SU-DHL-6 (cell line): ENCODE measurements around the gene CCDC88C.
A peak's percentile ranks its signal among the peaks of the same experiment; 100 is the strongest.

Experiments
- H2AFZ ChIP-seq: fragments of 200-600 bp; sonication (generic); 2 replicates; pipeline ENCODE4 v1.6.1; 2014; ENCODE audit warnings: low read depth, mild to moderate bottlenecking, moderate library complexity, mixed read lengths, antibody characterized with exemption, low read length; ENCODE audit not compliant: severe bottlenecking
- H3F3A ChIP-seq: fragments of 200-600 bp; shearing (Covaris generic); 2 replicates; pipeline ENCODE4 v1.6.0; 2016; ENCODE audit warnings: antibody characterized with exemption, mild to moderate bottlenecking; ENCODE audit not compliant: insufficient read depth
- H3K27ac ChIP-seq: fragments of 200-600 bp; sonication (generic); 2 replicates; pipeline ENCODE4 v1.5.1; 2016; ENCODE audit warnings: low read depth, mild to moderate bottlenecking, low read length, moderate library complexity, mixed read lengths
- H3K27me3 ChIP-seq: fragments of 200-600 bp; sonication (generic), shearing (Covaris generic); 2 replicates; pipeline ENCODE4 v1.6.0; 2014; ENCODE audit warnings: mild to moderate bottlenecking, low read length
- H3K36me3 ChIP-seq: fragments of 200-600 bp; sonication (generic); 2 replicates; pipeline ENCODE4 v1.6.1; 2014; ENCODE audit warnings: mild to moderate bottlenecking, low read length, mixed read lengths
- H3K4me2 ChIP-seq: fragments of 300-600, 200-600 bp; shearing (Covaris generic), sonication (generic); 2 replicates; pipeline ENCODE4 v1.6.0; 2014; ENCODE audit warnings: low read length, low read depth, mild to moderate bottlenecking; ENCODE audit not compliant: poor library complexity, severe bottlenecking
- H3K4me3 ChIP-seq: fragments of 200-600 bp; sonication (generic); 2 replicates; pipeline ENCODE4 v1.5.1; 2014; ENCODE audit warnings: antibody characterized with exemption, low read length, mild to moderate bottlenecking, mixed read lengths; ENCODE audit not compliant: insufficient read depth, poor library complexity, severe bottlenecking
- H3K79me2 ChIP-seq: fragments of 200-600 bp; sonication (generic); 2 replicates; pipeline ENCODE4 v1.6.1; 2014; ENCODE audit warnings: mild to moderate bottlenecking, low read length, moderate library complexity; ENCODE audit not compliant: insufficient read depth
- H3K9ac ChIP-seq: fragments of 200-600 bp; sonication (generic); 2 replicates; pipeline ENCODE4 v1.7.0; 2014; ENCODE audit warnings: mild to moderate bottlenecking, low read length
- H3K9me2 ChIP-seq: fragments of 200-600 bp; sonication (generic); replicated peaks from 2 replicates; pipeline ENCODE4 v1.6.1; 2014; ENCODE audit warnings: low read length; ENCODE audit not compliant: insufficient read depth
- H3K9me3 ChIP-seq: fragments of 200-600 bp; sonication (generic); 2 replicates; pipeline ENCODE4 v1.6.1; 2014; ENCODE audit warnings: low read length, mixed read lengths; ENCODE audit not compliant: insufficient read depth
- H4K20me1 ChIP-seq: fragments of 200-600 bp; sonication (generic); 2 replicates; pipeline ENCODE4 v1.6.1; 2014; ENCODE audit warnings: low read depth, mild to moderate bottlenecking, antibody characterized with exemption, low read length, moderate library complexity, mixed read lengths
- EZH2phosphoT487 ChIP-seq: fragments of 200-600 bp; sonication (generic), shearing (Covaris generic); conservative IDR thresholded peaks from 2 replicates; pipeline ENCODE4 v1.6.1; 2018; ENCODE audit warnings: mild to moderate bottlenecking, antibody characterized with exemption, low read length, moderate library complexity, mixed read lengths
- TF ChIP-seq, protein P1 (sequence below): fragments of 200-600 bp; sonication (generic); IDR thresholded peaks from one replicate; pipeline ENCODE4 v1.5.1; 2017; ENCODE audit warnings: antibody characterized with exemption, mild to moderate bottlenecking, low read length, moderate library complexity; ENCODE audit not compliant: insufficient read depth, poor library complexity, severe bottlenecking

Gene CCDC88C

DNA sequence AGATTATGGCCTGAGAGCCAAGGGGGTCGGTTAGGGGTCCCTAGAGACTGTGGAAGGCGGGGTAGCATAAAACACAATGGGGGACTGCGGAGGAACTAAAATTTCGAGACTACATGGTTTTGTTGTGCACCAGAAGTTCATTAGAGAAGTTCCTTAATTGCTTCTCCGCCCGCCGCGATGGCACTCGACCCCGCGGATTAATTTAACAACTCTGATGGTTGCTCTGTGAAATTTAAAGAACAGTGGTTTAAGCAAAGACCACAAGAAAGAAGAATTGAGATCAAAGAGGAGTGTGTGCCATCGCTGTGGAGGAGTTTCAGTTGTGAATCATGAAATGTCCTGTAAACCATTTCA is 1.4 kb upstream of the CCDC88C start:
- H3K36me3 ChIP-seq, result peaks cover 8% of the 10 kb centered on the region; the same call in 1 of the 2 replicates
- TF ChIP-seq, protein P1, sequence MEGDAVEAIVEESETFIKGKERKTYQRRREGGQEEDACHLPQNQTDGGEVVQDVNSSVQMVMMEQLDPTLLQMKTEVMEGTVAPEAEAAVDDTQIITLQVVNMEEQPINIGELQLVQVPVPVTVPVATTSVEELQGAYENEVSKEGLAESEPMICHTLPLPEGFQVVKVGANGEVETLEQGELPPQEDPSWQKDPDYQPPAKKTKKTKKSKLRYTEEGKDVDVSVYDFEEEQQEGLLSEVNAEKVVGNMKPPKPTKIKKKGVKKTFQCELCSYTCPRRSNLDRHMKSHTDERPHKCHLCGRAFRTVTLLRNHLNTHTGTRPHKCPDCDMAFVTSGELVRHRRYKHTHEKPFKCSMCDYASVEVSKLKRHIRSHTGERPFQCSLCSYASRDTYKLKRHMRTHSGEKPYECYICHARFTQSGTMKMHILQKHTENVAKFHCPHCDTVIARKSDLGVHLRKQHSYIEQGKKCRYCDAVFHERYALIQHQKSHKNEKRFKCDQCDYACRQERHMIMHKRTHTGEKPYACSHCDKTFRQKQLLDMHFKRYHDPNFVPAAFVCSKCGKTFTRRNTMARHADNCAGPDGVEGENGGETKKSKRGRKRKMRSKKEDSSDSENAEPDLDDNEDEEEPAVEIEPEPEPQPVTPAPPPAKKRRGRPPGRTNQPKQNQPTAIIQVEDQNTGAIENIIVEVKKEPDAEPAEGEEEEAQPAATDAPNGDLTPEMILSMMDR, result no peak
- TF ChIP-seq EZH2phosphoT487, result no peak
- no peaks in the 10 kb centered on the region for H3K27me3 ChIP-seq
- H3K4me2 ChIP-seq, result peak overlapping the region; percentile 56
- H3K4me3 ChIP-seq, result no peak overlapping the region
- peaks cover 40% of the 10 kb centered on the region for H3F3A ChIP-seq
- H3K9me2 ChIP-seq, result no peaks in the 10 kb centered on the region
- H2AFZ ChIP-seq, result peak overlapping the region; percentile 27
- H3K9ac ChIP-seq, result peak overlapping the region; percentile 98; the same call in 1 of the 2 replicates
- no peaks in the 10 kb centered on the region for H4K20me1 ChIP-seq
- H3K27ac ChIP-seq, result peak overlapping the region; percentile 97
- peaks cover 32% of the 10 kb centered on the region for H3K79me2 ChIP-seq
- no peaks in the 10 kb centered on the region for H3K9me3 ChIP-seq

DNA sequence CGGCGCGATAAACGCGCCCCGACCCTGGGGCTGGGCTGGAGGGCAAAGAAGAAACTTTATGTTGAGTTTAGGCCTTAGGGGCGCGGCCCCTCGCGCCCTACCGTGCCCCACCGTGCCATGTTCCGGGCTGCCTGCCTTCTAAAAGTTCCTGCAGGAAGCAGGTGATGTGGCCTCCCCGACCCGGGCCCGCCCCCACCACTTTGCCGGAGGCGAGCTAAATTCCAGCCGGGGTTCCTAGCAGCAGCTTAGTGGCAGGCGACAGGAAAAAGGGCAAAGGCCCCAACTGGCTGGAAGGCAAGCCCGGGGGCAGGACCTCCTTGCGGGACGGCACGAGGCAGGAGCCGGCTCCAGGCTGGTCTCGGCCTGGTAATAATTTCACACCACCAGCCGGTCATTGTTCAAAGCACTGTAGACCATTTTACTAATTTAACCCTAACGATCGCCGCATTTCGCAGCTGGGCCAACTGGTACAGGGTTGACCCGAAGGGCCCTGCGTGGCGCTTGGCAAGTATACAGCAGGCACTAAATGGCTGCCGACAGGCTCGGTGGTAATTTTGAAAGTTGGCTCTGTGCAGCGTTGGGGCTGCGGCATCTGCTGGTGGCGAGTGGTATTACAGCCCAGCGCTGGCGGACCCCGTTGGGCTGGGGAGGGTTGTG is 895 bp upstream of the CCDC88C start:
- Histone ChIP-seq H3K4me2 (peak overlapping the region; percentile 56), H3K9me2 (no peaks in the 10 kb centered on the region), H3K27me3 (no peaks in the 10 kb centered on the region), H3K79me2 (peaks cover 37% of the 10 kb centered on the region), H3K9me3 (no peaks in the 10 kb centered on the region), H3K9ac (peak overlapping the region; percentile 98), H3K36me3 (peaks cover 9% of the 10 kb centered on the region; the same call in 1 of the 2 replicates), H2AFZ (peak overlapping the region; percentile 27), H3F3A (peaks cover 45% of the 10 kb centered on the region), H3K27ac (peak overlapping the region; percentile 97), H4K20me1 (no peaks in the 10 kb centered on the region; the same call in 1 of the 2 replicates), H3K4me3 (peak overlapping the region; percentile 20)
- TF ChIP-seq EZH2phosphoT487, result no peak
- TF ChIP-seq, protein P1, result peak; percentile 97

DNA sequence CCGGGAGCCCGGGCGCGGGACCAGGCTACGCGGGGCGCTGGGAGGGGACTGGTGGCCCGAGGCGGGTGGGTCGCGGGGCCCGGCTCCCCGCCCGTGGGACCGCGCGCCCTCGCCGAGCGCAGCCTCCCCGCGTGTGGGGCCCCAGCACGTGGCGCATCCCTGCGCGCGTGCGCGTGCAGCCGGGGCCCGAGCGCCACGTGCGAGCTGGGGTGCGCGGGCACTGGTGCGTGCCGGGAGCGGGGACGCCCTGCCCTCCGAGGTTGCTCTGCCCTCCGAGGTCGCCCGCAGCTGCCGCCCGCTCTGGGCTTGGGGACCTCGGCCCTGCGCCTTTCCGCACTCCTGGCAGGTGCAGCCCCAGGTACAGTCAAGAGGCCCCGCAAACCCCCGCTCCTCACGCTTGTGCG is 365 bp upstream of the CCDC88C start:
- peak overlapping the region; percentile 20 for H3K4me3 ChIP-seq
- H3K4me2 ChIP-seq, result peak overlapping the region; percentile 56
- H3K27ac ChIP-seq, result peak overlapping the region; percentile 97
- peaks cover 42% of the 10 kb centered on the region for H3K79me2 ChIP-seq
- H3K27me3 ChIP-seq, result no peaks in the 10 kb centered on the region
- H3K9ac ChIP-seq, result peak overlapping the region; percentile 98
- peaks cover 50% of the 10 kb centered on the region for H3F3A ChIP-seq
- peaks cover 13% of the 10 kb centered on the region; the same call in 1 of the 2 replicates for H3K36me3 ChIP-seq
- no peak for TF ChIP-seq EZH2phosphoT487
- TF ChIP-seq, protein P1, result no peak
- H3K9me3 ChIP-seq, result no peaks in the 10 kb centered on the region
- H2AFZ ChIP-seq, result peak overlapping the region; percentile 27
- H3K9me2 ChIP-seq, result no peaks in the 10 kb centered on the region
- H4K20me1 ChIP-seq, result no peaks in the 10 kb centered on the region; the same call in 1 of the 2 replicates
